SK-MEL-5 (cell line): ENCODE measurements around the gene OLFML2B. TPM values are rescaled to one million over a fixed set of nuclear protein-coding genes. Genes with fewer than 3 reads are reported as not detected.
"Not testable (repeated sequence)": the region's sequence is repeated elsewhere in the genome, so short reads cannot be mapped to it uniquely, and the experiment has no call there.

Source experiments
- DNase-seq: peaks from one replicate; pipeline ENCODE4 v3.0.0-alpha.2; 2016; ENCODE audit warnings: low read depth, low spot score
- in situ Hi-C: cut with HindIII; loops from 2 replicates; pipeline ENCODE4 v1.10.0; 2016; ENCODE audit warnings: low sequenced_read_pairs, high pct_unique_total_duplicates, low pct_unique_long_range_greater_than_20kb
- total RNA-seq: library from RNA; depleted of rRNA; stranded (reverse); fragments of >200 nt; shearing (Covaris generic); gene quantifications from 2 replicates; pipeline ENCODE4 v1.2.3, GENCODE V29; 2014

The OLFML2B gene
- total RNA-seq, 1 experiment from 2014 or later: 1.1 TPM

- no peak for DNase-seq
- in situ Hi-C loops: loop anchor here (10.0 kb wide), 1 partner anchor 192 kb away; no protein-coding TSS in a partner anchor
These were observed 18.7 kb upstream of the OLFML2B start for GRCh38 chr1:162042361-162042760.

GRCh38 chr1:162040657-162041056, 17.0 kb upstream of the OLFML2B start:
- peak; percentile 60 for DNase-seq
- in situ Hi-C loops: loop anchor here (10.0 kb wide), 1 partner anchor 194 kb away; no protein-coding TSS in a partner anchor

DNA sequence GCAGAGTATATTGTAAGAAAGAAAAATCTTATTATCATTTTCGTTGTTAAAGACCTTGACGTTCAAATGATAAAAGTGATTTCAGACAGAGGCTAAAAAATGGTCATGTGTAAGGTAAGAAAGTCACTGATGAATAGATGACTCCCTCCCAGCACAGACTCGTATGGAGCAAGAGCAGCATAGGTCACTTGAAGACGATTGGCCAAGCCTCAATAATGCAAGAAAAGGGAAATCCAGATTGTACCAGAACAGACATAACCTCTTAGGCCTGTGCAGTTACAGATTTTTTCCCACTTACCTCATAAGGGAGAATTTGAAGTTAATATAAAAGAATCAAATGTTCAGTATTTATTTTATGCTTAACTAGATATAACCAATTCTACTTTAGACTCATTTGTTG, 16.3 kb upstream of the OLFML2B start:
- in situ Hi-C loops: loop anchor here (10.0 kb wide), 1 partner anchor 195 kb away; no protein-coding TSS in a partner anchor
- DNase-seq: no peak

DNA sequence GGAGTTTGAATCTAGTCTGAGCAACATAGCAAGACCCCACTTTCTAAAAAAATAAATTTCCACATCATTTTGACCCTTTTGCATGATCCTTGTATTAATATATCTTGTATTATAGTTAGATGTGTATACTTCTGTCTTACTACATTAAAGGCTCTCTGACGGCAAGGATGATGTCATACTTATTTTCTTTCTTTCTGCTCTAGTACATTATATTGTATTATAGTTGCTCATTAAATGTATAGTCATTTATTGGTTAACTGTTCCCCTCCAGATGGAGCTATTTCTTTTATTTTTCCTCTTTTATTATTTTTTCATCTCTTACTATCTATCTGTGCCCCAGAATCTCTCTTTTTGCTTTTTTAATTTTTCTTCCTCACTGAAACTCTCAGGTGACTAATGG, 15.0 kb upstream of the OLFML2B start:
- no peak for DNase-seq
- in situ Hi-C loops: no loop called here

DNA sequence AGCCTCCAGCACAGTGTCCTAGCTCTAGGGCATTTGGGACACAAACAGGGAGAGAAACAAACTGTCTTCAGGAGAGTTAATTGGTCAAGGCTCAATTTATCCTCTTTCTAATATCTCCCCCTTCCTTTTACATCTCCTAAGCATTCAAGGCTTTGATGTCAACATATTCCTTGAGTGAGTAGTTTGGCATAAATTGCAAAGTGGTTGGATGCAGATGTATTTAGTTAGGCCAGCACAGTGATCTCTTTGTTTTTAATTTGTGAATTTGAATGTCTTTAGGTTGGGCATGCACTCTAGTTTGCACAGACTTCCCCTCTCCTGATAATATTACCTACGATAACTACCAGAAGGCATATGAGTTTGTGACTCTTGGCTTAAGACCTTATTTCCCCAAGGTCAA, 12.5 kb upstream of the OLFML2B start:
- in situ Hi-C loops: no loop called here
- DNase-seq: no peak

DNA sequence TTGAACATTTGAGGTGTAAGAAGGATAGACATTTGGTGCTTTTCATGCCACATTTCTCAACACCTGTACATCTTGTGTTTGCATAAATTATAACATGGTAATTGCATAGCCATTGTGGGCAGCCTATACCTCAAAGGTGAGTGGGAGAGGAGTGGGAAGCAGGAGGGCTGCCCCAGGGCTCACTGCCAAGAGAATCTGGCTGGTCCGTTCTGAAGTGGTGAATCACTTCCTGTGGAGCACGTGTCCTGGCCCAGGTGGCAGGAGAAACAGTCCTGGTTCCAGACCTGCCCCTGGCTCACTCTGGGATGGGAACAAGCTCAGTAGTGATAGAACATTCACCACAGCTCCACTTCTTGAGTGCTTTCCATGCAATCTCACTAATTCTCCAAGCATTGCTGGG, 11.6 kb upstream of the OLFML2B start:
- in situ Hi-C loops: no loop called here

DNA sequence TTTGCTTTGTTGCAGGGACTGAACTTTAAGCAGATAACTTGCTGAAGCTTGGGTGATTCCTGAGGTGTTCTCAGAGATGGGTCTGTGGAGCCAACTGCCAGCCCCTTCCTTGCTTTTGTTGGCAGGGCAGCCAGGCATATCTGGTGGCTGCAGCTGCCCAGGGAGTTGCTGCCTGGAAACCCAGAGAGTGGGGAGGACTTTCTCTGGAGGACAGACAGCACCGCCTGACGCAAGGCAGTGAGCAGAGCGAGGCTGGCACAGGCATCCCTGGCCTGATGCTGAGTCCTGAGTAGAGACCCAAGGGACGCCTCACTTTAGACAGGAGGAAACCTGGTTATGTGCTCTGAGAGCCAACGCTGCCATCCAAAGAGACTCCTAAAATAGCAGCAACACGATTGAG, 9.8 kb upstream of the OLFML2B start:
- in situ Hi-C loops: no loop called here
- no peak for DNase-seq

More for the DNA sequence above, 11.6 kb upstream of the OLFML2B start:
- no peak for DNase-seq

DNA sequence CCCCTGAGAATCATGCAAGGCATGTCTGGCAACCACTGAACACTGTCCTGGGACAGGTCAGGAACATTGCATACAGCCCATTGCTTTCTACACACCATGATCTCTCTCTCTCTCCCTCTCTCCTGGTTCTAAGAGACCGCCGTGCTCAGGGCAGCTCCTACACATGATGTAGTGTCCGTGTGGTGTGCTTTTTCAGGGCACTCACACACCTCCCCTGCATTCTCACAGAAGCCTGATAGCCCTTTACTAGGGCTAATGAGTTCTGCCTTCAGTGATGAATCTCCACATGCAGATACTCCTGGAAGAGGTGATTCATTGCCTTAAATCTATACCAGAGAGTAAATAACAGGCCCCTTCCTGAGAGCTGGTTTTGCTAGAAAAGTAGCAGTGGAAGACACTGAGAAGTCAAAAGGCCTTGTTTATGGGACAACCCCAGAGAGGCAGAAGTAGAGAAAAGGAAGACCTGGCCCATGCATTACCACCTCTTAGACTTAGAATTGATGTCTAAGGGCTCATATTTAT, 7.2 kb upstream of the OLFML2B start:
- no peak for DNase-seq

DNA sequence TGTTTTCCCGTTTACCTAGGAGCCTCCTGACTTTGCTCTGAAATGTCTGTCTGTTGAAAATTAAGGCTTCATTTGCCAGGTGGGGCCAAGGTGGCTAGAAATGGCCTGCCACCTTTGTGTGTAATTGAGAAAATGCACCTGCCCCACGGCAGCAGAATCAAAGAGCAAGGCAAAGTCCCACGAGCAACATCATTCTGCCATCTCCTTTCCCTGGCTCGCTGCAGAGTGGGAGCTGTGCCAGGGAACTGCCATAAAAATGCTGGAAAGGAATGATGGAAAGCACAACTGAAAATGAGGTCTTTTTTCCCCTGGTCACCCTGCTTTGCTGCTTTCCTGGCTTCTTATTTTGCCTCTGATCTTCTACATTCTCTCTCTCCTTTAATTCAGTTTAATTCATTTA, 5.5 kb upstream of the OLFML2B start:
- in situ Hi-C loops: no loop called here
- DNase-seq: no peak

More for the DNA sequence above, 7.2 kb upstream of the OLFML2B start:
- in situ Hi-C loops: no loop called here

- DNase-seq: no peak
- in situ Hi-C loops: no loop called here
These were observed 5.1 kb upstream of the OLFML2B start for GRCh38 chr1:162028726-162029125.

DNA sequence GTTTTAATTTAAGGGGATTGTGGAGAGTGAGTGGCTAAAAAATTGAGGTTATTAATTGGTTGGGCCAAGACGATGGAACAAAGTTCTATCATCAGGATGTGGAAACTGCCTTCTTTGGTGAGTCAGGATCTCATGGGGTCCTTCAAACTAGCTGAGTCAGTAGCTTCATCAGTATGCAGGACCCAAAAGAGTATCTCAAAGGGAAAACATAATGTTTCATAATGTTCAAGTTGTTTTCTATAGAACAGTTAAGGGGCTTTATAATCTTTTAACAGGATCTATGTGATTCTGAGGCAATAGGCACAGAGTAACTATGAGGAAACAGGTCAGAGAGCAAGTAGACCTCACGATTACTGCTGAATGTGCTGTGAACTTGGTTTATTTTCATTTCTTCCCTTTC, 3.2 kb upstream of the OLFML2B start:
- in situ Hi-C loops: no loop called here
- DNase-seq: no peak

GRCh38 chr1:162025541-162025940, 1.9 kb upstream of the OLFML2B start:
- in situ Hi-C loops: no loop called here
- no peak for DNase-seq

DNA sequence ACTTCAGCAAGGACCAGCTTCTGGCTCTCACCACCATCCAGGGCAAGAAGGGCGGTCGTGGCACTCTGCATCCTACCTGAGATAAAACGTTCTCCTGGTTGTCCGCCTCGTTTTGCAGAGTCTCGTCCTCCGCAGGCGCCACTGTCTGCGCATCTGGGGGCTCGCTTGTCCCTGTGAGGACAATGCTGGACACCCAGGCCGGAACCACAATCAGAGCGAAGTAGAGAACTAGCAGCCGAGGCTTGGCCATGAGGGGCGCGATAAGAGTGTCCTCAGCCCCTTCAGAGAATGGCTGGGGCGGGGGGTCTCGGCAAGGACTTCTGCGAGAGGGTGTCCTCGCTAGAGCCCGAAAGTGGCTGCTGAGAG, 505 bp downstream of the OLFML2B start:
- no peak for DNase-seq
- in situ Hi-C loops: no loop called here

GRCh38 chr1:162022626-162023025, 1.0 kb downstream of the OLFML2B start:
- in situ Hi-C loops: no loop called here
- no peak for DNase-seq

DNA sequence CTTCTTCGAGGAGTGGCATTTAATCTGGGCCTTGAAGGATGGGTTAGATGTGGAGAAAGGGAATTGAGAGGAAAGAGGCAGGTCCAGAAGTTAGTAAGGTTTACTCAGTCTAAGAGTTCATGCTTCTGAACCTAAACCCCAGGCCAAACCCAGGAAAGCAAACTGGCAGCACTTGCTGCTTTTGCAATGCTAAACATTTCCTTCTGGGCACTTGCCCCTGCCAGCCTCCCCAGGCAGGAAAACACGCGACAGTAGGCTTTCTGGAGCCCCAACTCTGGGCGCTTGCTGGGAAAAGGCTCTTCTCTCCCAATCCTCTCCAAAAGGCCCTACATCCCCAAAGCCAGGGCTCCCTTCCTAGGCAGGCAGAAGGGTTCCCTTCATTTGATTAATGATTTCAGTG, 2.5 kb downstream of the OLFML2B start:
- in situ Hi-C loops: no loop called here
- no peak for DNase-seq

DNA sequence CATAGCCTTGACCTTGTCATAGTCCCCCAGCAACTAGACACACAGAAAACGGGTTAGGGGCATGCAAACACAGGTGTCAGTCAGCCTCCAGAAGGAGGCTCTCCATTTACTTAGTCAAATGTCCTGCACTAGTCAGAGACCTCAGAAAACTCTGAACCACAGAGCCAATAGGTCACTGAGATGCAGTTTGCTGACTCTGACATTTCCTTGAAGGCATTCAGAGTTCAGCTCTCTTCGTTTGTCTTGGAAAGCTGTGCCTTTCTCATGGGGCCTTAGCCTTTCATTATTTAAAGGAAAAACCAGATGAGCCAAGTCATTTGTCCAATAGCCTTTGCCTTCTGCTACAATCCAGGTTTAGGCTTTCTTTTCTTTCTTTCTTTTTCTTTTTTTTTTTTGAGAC, 3.5 kb downstream of the OLFML2B start:
- in situ Hi-C loops: no loop called here
- DNase-seq: no peak

- DNase-seq: no peak
- in situ Hi-C loops: no loop called here
These were observed 4.2 kb downstream of the OLFML2B start for GRCh38 chr1:162019446-162019845.

DNA sequence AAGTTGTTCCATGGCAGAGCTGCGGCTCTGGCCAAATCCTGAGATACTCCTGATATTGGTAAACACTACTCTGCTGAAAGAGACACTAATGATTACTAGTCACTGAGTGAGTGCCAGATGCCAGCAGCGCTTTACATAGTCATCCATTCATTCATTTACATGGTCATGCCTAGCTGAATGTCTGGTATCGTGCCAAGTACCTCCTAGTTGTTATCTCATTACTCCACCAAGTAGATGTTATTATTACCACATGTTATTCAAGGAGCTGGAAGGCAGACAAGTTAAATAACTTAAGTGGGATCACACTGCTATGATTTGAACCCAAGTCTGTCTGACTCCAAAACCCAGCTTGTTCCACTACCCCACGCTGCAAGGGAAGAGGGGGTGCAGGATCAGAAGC, 4.7 kb downstream of the OLFML2B start:
- in situ Hi-C loops: no loop called here
- no peak for DNase-seq

- DNase-seq: no peak
- in situ Hi-C loops: no loop called here
These were observed 5.3 kb downstream of the OLFML2B start for GRCh38 chr1:162018418-162018817.

GRCh38 chr1:162017791-162018190, 5.9 kb downstream of the OLFML2B start:
- in situ Hi-C loops: not testable (repeated sequence)

More at GRCh38 chr1:162017791-162018190, 5.9 kb downstream of the OLFML2B start:
- not testable (repeated sequence) for DNase-seq
